Stimulated activated CD4-positive, alpha-beta T cell treated with anti-CD3 and anti-CD28 coated beads, Interleukin-12 subunit alpha, Interleukin-12 subunit beta, amount 100 ng/mL, for 4 hours (primary cell): ENCODE measurements around the gene RNF224.

Experiments used
- DNase-seq: peaks from one replicate; pipeline ENCODE4 v3.0.0-alpha.2; 2020

Gene RNF224

DNA sequence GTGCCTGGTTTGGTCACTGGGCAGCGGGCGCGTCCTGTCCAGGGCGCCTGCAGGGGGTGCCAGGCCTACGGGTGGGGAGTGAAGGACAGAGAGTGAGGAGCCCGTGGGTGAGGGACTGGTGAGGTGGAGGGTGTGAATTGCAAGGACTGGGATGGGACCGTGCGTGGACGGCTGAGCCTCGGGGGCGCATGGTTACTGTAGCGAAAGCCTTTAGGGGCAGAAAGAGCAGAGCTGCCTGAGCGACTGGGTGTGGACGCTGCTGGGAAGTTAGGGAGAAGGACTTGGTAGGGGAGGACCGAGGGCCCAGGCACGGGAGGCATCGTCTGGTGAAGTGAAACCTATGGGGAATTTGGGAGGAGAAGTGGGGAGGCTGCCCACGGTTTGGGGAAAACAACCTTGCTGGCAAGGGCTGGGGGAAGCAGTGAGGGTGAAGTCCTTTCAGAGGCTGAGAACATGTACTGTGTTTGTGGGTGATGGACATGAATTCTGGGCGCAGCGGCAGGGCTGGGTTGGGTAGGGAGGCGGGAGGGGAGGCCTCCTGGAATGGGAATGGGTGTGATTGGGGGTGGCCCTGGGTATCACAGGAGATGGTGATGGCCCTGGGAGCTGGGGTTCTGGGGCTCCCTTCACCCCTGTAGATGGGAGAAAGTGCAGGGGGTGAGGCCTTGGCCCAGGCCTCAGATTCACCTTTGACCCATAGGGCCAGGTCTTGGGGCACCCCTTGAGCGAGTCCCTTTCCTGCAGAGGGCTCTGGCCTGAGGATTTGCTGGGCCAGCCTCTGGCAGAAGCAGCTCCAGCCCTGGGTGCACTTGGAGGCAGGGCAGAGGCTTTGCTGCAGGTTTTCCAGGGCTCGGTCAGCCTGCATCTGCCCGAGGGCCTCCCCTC is 48.5 kb downstream of the RNF224 start:
- DNase-seq, result no peak

DNA sequence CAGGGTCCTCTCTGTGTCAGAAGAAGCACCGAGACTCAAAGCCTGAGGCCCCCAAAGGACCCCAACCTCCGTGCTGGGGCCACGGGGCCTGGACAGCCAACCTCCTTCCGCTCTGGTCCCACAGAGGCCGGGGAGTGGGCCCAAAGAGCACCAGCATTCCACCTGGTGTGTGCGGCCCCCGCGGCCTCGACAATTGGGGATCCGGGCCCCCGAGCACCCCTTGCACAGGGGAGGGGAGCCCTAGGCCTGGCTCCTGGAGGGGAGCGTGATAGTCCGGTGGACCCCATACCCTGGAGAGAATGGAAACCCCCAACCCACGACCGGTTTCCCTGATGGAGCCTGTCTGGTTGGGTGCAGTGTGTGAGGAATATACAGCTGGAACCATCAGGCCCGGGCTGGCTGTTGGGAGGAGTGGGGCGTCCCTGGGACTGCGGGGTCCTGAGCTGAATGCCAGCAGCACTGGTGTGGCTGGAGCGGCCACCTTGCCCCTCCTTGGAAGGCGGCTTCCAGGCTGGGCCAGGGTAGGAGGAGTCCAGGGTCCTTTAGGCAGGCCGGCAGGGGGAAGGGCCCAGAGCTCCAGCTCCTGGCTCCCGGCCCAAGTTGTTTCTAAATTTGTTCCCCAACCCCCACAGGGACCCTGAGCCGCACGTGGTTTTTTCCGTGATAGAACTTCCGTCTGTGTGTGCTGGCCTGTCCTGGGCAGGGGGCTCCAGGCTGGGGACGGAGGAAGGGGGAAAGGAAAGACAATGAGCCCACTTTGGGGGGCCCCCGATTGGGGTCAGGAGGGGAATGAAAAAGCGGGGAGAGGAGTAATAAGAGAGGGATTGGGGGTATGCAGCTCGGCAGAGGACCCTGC is 49.4 kb downstream of the RNF224 start:
- DNase-seq, result no peak

DNA sequence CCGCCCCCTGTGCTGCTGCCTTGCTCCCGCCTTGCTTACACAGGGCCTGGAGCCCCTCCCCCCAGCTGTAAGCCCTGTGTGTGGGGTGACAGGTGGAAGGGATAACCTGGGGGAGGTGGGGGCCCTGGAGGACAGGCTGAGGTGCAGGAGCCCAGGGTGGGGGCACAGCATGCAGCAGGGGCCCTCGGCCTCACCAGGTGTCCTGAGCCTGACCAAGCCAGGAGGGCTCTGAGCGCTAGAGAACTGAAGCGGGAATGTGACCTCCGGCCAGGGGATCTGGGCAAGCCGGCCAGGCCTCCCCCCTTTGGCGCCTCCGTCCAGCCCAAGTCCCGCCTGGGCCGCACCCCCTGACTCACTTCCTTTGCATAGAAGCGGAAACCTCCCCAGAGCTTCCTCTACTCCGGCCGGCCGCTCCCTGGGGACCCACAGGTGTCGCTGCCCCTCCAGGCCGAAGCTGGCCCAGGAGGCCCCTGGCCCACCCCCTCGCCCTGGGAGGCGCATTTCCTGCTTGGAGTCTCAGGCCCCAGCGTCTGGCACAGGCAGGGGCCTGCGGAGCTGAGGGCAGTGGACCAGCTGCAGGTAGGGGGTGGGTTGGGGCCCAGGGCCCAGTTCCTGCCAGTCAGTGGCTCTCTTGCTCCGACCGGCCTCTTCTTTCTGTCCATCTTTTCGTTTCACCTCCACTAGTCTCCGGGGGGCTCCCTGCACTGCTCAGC is 50.2 kb downstream of the RNF224 start, which contains the start of gene TOR4A:
Gene TOR4A (plus strand): TSS at position 398 of the 713 bp plus-strand sequence. CDS start 964 bp downstream, outside the sequence.
- DNase-seq, result no peak

DNA sequence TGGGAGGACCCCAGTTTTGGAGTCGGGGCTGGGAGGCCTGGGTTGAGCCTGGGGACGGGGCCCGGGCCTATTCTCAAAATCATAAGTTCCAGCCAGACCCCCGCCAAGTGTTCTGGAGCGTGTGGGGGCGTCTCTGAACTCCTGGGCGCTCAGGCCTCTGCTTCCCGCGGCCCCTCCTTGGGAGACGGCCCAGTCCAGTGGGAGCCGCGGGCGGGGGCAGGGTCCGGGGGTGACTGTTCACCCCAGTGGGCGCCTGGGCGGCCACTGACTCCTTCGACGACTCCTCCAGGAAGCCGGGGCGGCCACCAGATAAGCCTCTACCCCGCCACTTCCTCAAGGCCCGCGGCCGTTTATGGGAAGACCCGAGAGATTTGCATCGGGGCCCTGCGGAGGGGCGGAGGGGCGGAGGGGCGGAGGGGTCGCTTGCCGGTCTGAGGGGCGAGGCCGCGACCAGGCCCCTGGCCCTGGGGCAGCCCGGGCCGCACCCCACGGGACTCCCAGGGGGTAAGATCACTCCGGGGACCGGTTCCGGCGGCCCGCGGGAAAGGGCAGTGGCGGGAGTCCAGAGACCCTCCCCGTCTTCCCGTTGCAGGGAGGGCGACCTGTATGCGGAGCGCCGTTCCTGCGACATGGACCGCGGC is 50.9 kb downstream of the RNF224 start:
- DNase-seq, result no peak
